HepG2 (cell line): ENCODE measurements around the gene SOAT2. TPM values are rescaled to one million over a fixed set of nuclear protein-coding genes. Genes with fewer than 3 reads are reported as not detected.

Experiments used
- ARID5B ChIP-seq: IDR thresholded peaks from 2 replicates; pipeline ENCODE4 v1.4.0; 2020; ENCODE audit warnings: mild to moderate bottlenecking, missing genetic modification reagents
- CAMTA2 ChIP-seq: sonication (generic); formaldehyde crosslinking; IDR thresholded peaks from 2 replicates; pipeline ENCODE4 v1.4.0; 2020; ENCODE audit warnings: mild to moderate bottlenecking, missing genetic modification reagents, borderline replicate concordance
- CTCF ChIP-seq: sonication (generic); formaldehyde crosslinking; IDR thresholded peaks from 2 replicates; pipeline ENCODE4 v1.5.0; 2020; ENCODE audit warnings: mild to moderate bottlenecking, missing genetic modification reagents, moderate library complexity
- ESRRA ChIP-seq: sonication (generic); formaldehyde crosslinking; IDR thresholded peaks from 2 replicates; pipeline ENCODE4 v1.5.1; 2020; ENCODE audit warnings: mild to moderate bottlenecking, low read depth, missing genetic modification reagents
- FOSL1 ChIP-seq: sonication (generic); formaldehyde crosslinking; IDR thresholded peaks from 2 replicates; pipeline ENCODE4 v1.9.0; 2021; ENCODE audit warnings: missing genetic modification reagents, borderline replicate concordance
- FOXA1 ChIP-seq, 2 experiments: fragments of 450-650 bp in 1 of 2; sonication (generic) in 1 of 2; formaldehyde crosslinking in 1 of 2; IDR thresholded peaks; 2 replicates each; pipeline versions ENCODE4 v1.4.0 to v1.6.1; 2016 to 2020; ENCODE audit warnings: missing genetic modification reagents in 1 of 2
- HDAC2 ChIP-seq: sonication (generic); formaldehyde crosslinking; IDR thresholded peaks from 2 replicates; pipeline ENCODE4 v1.4.0; 2020; ENCODE audit warnings: missing genetic modification reagents
- PATZ1 ChIP-seq: sonication (generic); formaldehyde crosslinking; IDR thresholded peaks from 2 replicates; pipeline ENCODE4 v1.4.0; 2020; ENCODE audit warnings: missing genetic modification reagents
- PHF20 ChIP-seq: sonication (generic); formaldehyde crosslinking; IDR thresholded peaks from 2 replicates; pipeline ENCODE4 v1.5.0; 2020; ENCODE audit warnings: mild to moderate bottlenecking, missing genetic modification reagents
- SAP130 ChIP-seq: IDR thresholded peaks from 2 replicates; pipeline ENCODE4 v1.6.1; 2016; ENCODE audit warnings: low read depth
- SPEN ChIP-seq: sonication (generic); formaldehyde crosslinking; IDR thresholded peaks from 2 replicates; pipeline ENCODE4 v1.5.1; 2020; ENCODE audit warnings: low read depth, mild to moderate bottlenecking, missing genetic modification reagents
- ZNF280B ChIP-seq: sonication (generic); formaldehyde crosslinking; IDR thresholded peaks from 2 replicates; pipeline ENCODE4 v1.5.0; 2020; ENCODE audit warnings: missing genetic modification reagents, mild to moderate bottlenecking, borderline replicate concordance
- ZNF614 ChIP-seq: IDR thresholded peaks from 2 replicates; pipeline ENCODE4 v1.6.1; 2018; ENCODE audit warnings: missing biosample characterization, missing genetic modification reagents, inconsistent platforms, borderline replicate concordance
- ZNF691 ChIP-seq: sonication (generic); formaldehyde crosslinking; IDR thresholded peaks from 2 replicates; pipeline ENCODE4 v1.4.0; 2020; ENCODE audit warnings: missing genetic modification reagents, low read depth, mild to moderate bottlenecking, borderline replicate concordance
- ZNF788 ChIP-seq: sonication (generic); formaldehyde crosslinking; IDR thresholded peaks from 2 replicates; pipeline ENCODE4 v1.5.0; 2020; ENCODE audit warnings: mild to moderate bottlenecking, missing genetic modification reagents, borderline replicate concordance
- polyA plus RNA-seq, 8 experiments: library from polyadenylated mRNA; depleted of rRNA in 3 of 8; stranded (reverse) in 7 of 8; unstranded in 1 of 8; fragments of >200 nt; fragmentation: Illumina TruSeq in 4 of 8; extraction: Trizol in 4 of 8; gene quantifications; 2 replicates each; pipeline versions ENCODE4 v1.2.1 to v1.2.3, GENCODE V29; 2011 to 2016; ENCODE audit warnings: low read depth in 4 of 8, missing spikeins in 1 of 8, mixed read lengths in 1 of 8; ENCODE audit not compliant: insufficient read depth in 1 of 8
- total RNA-seq, 5 experiments: library from RNA; depleted of rRNA; stranded (reverse); fragments of >200 nt; fragmentation: Illumina TruSeq; extraction: Trizol; gene quantifications; 2 replicates each; pipeline ENCODE4 v1.2.3, GENCODE V29; 2016; ENCODE audit warnings: low read depth in 1 of 5

The SOAT2 gene
- total and polyA plus RNA-seq, 2 of the 13 experiments (the other 11 are each of a cell fraction or from before 2014, with no cell fraction given): 14.9 to 108 TPM

- TF ChIP-seq ARID5B (CRISPR knock-in tag) (peak; percentile 63), CTCF (peak; percentile 89), PATZ1 (peak; percentile 98), SPEN (CRISPR knock-in tag) (0 out of 2 replicates have a peak, but pooled peaks have one; percentile 41), PHF20 (CRISPR knock-in tag) (no peak), HDAC2 (0 out of 2 replicates have a peak, but pooled peaks have one; percentile 2), SAP130 (CRISPR knock-in tag) (peak; percentile 78), FOSL1 (peak; percentile 29; the same call in 1 of the 2 replicates), ZNF691 (CRISPR knock-in tag) (0 out of 2 replicates have a peak, but pooled peaks have one; percentile 41), FOXA1 (IDR thresholded peaks at IDR 0.05) (no peak), FOXA1 (CRISPR knock-in tag; IDR thresholded peaks at IDR 0.05) (peak; percentile 11; the same call in 1 of the 2 replicates), ZNF280B (CRISPR knock-in tag) (0 out of 2 replicates have a peak, but pooled peaks have one; percentile 21), ESRRA (CRISPR knock-in tag) (peak; percentile 90), ZNF614 (CRISPR knock-in tag) (0 out of 2 replicates have a peak, but pooled peaks have one; percentile 45), CAMTA2 (CRISPR knock-in tag) (no peak), ZNF788 (CRISPR knock-in tag) (peak; percentile 9; the same call in 1 of the 2 replicates)
Measured at GRCh38 chr12:53099071-53099882, 4.0 kb upstream of the SOAT2 start (continued).
